Osteocyte (in vitro differentiated cells): ENCODE data around the gene NPB. TPM values are rescaled to one million over a fixed set of nuclear protein-coding genes. Genes with fewer than 3 reads are reported as not detected.

ENCODE experiments used
- DNase-seq: peaks from one replicate; pipeline ENCODE4 v3.0.0; 2021; ENCODE audit warnings: mixed read lengths; ENCODE audit not compliant: unreplicated experiment; ENCODE audit errors: extremely low spot score
- H3K27ac Mint-ChIP-seq: one replicate; pipeline ENCODE4 v1.8.0; 2021; ENCODE audit warnings: mild to moderate bottlenecking, mixed read lengths; ENCODE audit not compliant: unreplicated experiment
- H3K27me3 Mint-ChIP-seq: one replicate; pipeline ENCODE4 v1.8.0; 2021; ENCODE audit warnings: mixed read lengths; ENCODE audit not compliant: unreplicated experiment
- H3K36me3 Mint-ChIP-seq: one replicate; pipeline ENCODE4 v1.8.0; 2021; ENCODE audit warnings: mixed read lengths; ENCODE audit not compliant: unreplicated experiment
- H3K4me1 Mint-ChIP-seq: one replicate; pipeline ENCODE4 v1.8.0; 2021; ENCODE audit warnings: mixed read lengths; ENCODE audit not compliant: unreplicated experiment
- H3K4me3 Mint-ChIP-seq: one replicate; pipeline ENCODE4 v1.8.0; 2021; ENCODE audit warnings: mild to moderate bottlenecking, moderate library complexity, mixed read lengths; ENCODE audit not compliant: unreplicated experiment
- H3K9me3 Mint-ChIP-seq: one replicate; pipeline ENCODE4 v1.8.0; 2021; ENCODE audit warnings: mixed read lengths; ENCODE audit not compliant: unreplicated experiment
- total RNA-seq: library from RNA; stranded (reverse); gene quantifications from 2 replicates; pipeline ENCODE4 v1.2.1, GENCODE V29; 2021
- TF ChIP-seq, protein P1 (sequence below): fragments of 200-600 bp; sonication (generic); IDR thresholded peaks from 2 replicates; pipeline ENCODE4 v1.5.0; 2021; ENCODE audit warnings: antibody characterized with exemption, mild to moderate bottlenecking, moderate library complexity

The NPB gene
- total RNA-seq, 1 donor from 2014 or later: 0.56 TPM

DNA sequence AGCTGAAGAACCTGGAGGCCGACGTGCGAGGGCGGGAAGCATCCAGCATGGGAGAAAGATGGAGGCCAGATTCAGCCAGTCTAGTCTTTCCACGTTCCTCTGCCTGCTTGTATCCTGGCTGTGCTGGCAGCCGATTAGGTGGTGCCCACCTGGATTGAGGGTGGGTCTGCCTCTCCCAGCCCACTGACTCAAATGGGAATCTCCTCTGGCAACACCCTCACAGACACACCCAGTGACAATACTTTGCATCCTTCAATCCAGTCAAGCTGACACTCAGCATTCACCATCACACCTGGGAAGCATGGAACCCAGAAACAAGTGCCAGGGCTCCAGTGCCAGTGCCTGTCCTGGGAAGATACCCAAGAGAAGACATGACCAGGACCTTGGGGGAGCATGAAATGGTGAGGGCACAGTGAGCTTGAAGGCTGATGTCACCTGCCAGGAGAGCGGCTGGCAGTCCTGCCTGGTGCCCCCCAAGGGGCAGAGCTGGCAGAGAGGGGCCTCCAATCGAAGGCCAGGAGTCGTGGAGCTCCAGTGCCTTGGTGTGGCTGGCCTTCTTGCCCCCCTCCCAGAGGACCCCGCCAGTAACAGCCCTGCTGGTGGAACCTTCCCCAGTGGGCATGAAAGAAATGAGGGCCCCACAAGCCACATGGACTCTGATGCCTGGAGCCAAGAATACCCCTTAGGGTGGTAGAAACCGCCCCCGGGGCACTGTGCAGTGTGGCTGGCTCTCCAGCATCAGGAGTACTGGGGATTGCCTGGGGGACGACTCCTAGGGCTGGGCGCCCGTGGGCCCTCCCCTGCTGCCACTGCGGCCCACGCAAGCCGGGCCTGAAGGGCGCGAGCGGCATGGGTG lies 643 bp upstream of the NPB start:
- Mint-ChIP-seq H3K36me3 (peaks cover 10% of the 10 kb centered on the region), H3K4me3 (no peak overlapping the region), H3K27me3 (no peaks in the 10 kb centered on the region), H3K27ac (no peak overlapping the region), H3K9me3 (no peaks in the 10 kb centered on the region), H3K4me1 (peaks cover 34% of the 10 kb centered on the region)
- DNase-seq: no peak
- TF ChIP-seq, protein P1, sequence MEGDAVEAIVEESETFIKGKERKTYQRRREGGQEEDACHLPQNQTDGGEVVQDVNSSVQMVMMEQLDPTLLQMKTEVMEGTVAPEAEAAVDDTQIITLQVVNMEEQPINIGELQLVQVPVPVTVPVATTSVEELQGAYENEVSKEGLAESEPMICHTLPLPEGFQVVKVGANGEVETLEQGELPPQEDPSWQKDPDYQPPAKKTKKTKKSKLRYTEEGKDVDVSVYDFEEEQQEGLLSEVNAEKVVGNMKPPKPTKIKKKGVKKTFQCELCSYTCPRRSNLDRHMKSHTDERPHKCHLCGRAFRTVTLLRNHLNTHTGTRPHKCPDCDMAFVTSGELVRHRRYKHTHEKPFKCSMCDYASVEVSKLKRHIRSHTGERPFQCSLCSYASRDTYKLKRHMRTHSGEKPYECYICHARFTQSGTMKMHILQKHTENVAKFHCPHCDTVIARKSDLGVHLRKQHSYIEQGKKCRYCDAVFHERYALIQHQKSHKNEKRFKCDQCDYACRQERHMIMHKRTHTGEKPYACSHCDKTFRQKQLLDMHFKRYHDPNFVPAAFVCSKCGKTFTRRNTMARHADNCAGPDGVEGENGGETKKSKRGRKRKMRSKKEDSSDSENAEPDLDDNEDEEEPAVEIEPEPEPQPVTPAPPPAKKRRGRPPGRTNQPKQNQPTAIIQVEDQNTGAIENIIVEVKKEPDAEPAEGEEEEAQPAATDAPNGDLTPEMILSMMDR: no peak

DNA sequence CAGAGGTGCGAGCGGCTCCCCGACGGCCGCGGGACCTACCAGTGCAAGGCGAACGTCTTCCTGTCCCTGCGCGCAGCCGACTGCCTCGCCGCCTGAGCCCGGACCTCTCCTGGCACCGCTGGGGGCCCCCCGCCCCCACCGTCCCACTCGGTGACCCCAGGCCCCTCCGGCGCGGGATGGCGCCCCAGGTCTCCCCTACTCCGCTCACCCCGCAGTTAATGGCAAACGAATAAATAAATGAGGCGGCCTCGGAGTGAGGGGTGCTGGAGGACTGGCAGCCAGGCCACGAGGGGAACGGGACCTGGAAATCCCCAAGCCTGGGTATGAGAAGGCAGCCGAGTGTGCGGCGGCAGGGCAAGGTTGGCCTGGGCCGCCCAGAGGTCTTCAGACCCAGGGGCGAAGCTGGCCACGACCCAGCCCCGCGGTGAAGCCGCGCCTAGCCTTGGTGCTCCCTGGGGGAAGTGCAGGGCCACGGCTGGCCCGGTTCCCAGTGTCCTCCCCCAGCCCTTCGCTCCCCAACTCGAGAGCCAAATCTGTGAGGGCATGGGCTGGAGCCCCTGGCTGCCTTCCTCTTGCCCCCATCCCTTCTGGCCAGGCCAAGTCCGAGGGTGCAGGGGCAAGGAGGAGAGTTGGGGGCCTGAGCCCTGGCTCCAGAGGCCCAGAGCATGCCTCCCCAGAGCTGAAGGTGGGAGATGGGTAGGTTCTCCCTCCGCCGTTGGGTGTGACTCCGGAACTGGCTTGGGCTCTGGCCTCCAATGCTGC lies 796 bp downstream of the NPB start:
- Mint-ChIP-seq H3K4me1 (peaks cover 29% of the 10 kb centered on the region), H3K4me3 (no peak overlapping the region), H3K36me3 (peaks cover 10% of the 10 kb centered on the region), H3K27me3 (no peaks in the 10 kb centered on the region), H3K27ac (no peak overlapping the region), H3K9me3 (no peaks in the 10 kb centered on the region)
- TF ChIP-seq, protein P1: no peak
- no peak for DNase-seq

- Mint-ChIP-seq H3K36me3 (peaks cover 9% of the 10 kb centered on the region), H3K27ac (no peak overlapping the region), H3K9me3 (no peaks in the 10 kb centered on the region), H3K4me1 (peaks cover 24% of the 10 kb centered on the region), H3K27me3 (no peaks in the 10 kb centered on the region), H3K4me3 (no peak overlapping the region)
- TF ChIP-seq, protein P1: no peak
- DNase-seq: no peak
These were observed 1.4 kb downstream of the NPB start for GRCh38 chr17:81903415-81903831.

- Mint-ChIP-seq H3K9me3 (no peaks in the 10 kb centered on the region), H3K4me3 (no peak overlapping the region), H3K36me3 (peaks cover 10% of the 10 kb centered on the region), H3K27me3 (no peaks in the 10 kb centered on the region), H3K4me1 (peaks cover 17% of the 10 kb centered on the region), H3K27ac (no peak overlapping the region)
- TF ChIP-seq, protein P1: no peak
- DNase-seq: no peak
These were observed 2.0 kb downstream of the NPB start for GRCh38 chr17:81903896-81904599.
